PC-3 (cell line): ENCODE data around the gene ZIC2. TPM values are rescaled to one million over a fixed set of nuclear protein-coding genes. Genes with fewer than 3 reads are reported as not detected.

Source experiments
- ATAC-seq: fragments of 200-7000 bp; cut with Tn5 transposase; 2 replicates; pipeline ENCODE4 v1.9.1; 2020; ENCODE audit warnings: mild to moderate bottlenecking, moderate library complexity
- BruUV-seq: library from RNA; stranded (reverse); fragments of 400-500 nt; replicated peaks from 2 replicates; lab custom pipeline; 2021; lab: Mats Ljungman, UMichigan
- CTCF ChIA-PET: fragments of 300-600 bp; sonication (Branson Sonifier 250); formaldehyde crosslinking; loops from one replicate; lab custom pipeline; 2022; ENCODE audit warnings: antibody characterized with exemption; lab: Charles Lee
- POLR2A ChIA-PET: fragments of 300-600 bp; sonication (Branson Sonifier 250); formaldehyde crosslinking; loops from one replicate; lab custom pipeline; 2022; ENCODE audit warnings: antibody characterized with exemption; ENCODE audit not compliant: unreplicated experiment; lab: Charles Lee
- DNase-seq: peaks from one replicate; pipeline ENCODE4 v3.0.0-alpha.2; 2015
- H2AFZ ChIP-seq: fragments of 300-600 bp; sonication (generic); 2 replicates; pipeline ENCODE4 v1.6.0; 2016; ENCODE audit warnings: antibody characterized with exemption, low read length
- H3F3A ChIP-seq: fragments of 300-600 bp; sonication (generic); one replicate; pipeline ENCODE4 v1.6.0; 2017; ENCODE audit warnings: antibody characterized with exemption, low read length, control low read depth, mild to moderate bottlenecking; ENCODE audit not compliant: unreplicated experiment
- H3K27ac ChIP-seq: fragments of 300-600 bp; sonication (generic); 2 replicates; pipeline ENCODE4 v1.5.1; 2016; ENCODE audit warnings: mild to moderate bottlenecking, low read length
- H3K27me3 ChIP-seq: fragments of 300-600 bp; sonication (generic); 2 replicates; pipeline ENCODE4 v1.6.1; 2016; ENCODE audit warnings: low read length, mixed read lengths
- H3K36me3 ChIP-seq: fragments of 300-600 bp; sonication (generic); 2 replicates; pipeline ENCODE4 v1.6.1; 2016; ENCODE audit warnings: low read depth, mixed run types, low read length, mixed read lengths
- H3K4me1 ChIP-seq: fragments of 300-600 bp; sonication (generic); 2 replicates; pipeline ENCODE4 v1.5.1; 2016; ENCODE audit warnings: low read length; ENCODE audit not compliant: insufficient read depth
- H3K4me2 ChIP-seq: fragments of 300-600 bp; sonication (generic); 2 replicates; pipeline ENCODE4 v1.6.0; 2016; ENCODE audit warnings: low read length
- H3K4me3 ChIP-seq: fragments of 300-600 bp; sonication (generic); 2 replicates; pipeline ENCODE4 v1.5.1; 2016; ENCODE audit warnings: mild to moderate bottlenecking, low read length, mixed read lengths
- H3K79me2 ChIP-seq: fragments of 300-600 bp; sonication (generic); 2 replicates; pipeline ENCODE4 v1.6.1; 2017; ENCODE audit warnings: low read length, mixed read lengths
- H3K9ac ChIP-seq: fragments of 300-600 bp; sonication (generic); 2 replicates; pipeline ENCODE4 v1.6.0; 2016; ENCODE audit warnings: mild to moderate bottlenecking, low read length
- H3K9me2 ChIP-seq: fragments of 300-600 bp; sonication (generic); replicated peaks from 2 replicates; pipeline ENCODE4 v1.6.1; 2016; ENCODE audit warnings: mixed run types, low read length, mixed read lengths
- H3K9me3 ChIP-seq: fragments of 300-600 bp; sonication (generic); 2 replicates; pipeline ENCODE4 v1.6.1; 2016; ENCODE audit warnings: low read length, mixed read lengths
- H4K20me1 ChIP-seq: fragments of 300-600 bp; sonication (generic); 2 replicates; pipeline ENCODE4 v1.6.1; 2016; ENCODE audit warnings: low read length, mixed read lengths
- CTCF ChIP-seq: fragments of 300-600 bp; sonication (generic); conservative IDR thresholded peaks from 2 replicates; pipeline ENCODE4 v1.5.1; 2017; ENCODE audit warnings: antibody characterized with exemption, low read depth, mild to moderate bottlenecking, low read length
- EZH2 ChIP-seq: fragments of 300-600 bp; sonication (generic); IDR thresholded peaks from one replicate; pipeline ENCODE4 v1.6.1; 2017; ENCODE audit warnings: antibody characterized with exemption, mild to moderate bottlenecking, low read length; ENCODE audit not compliant: unreplicated experiment
- EZH2phosphoT487 ChIP-seq: fragments of 300-600 bp; sonication (generic); IDR thresholded peaks from 2 replicates; pipeline ENCODE4 v1.6.1; 2018; ENCODE audit warnings: mild to moderate bottlenecking, antibody characterized with exemption, low read length, borderline replicate concordance
- intact Hi-C: fragments of 100-400 bp; cut with micrococcal nuclease; formaldehyde crosslinking; loops from 2 replicates; pipeline ENCODE4 v1.9.0; 2023
- total RNA-seq: library from RNA; depleted of rRNA; stranded (reverse); fragments of >200 nt; gene quantifications from 2 replicates; pipeline ENCODE4 v1.2.3, GENCODE V29; 2014

ZIC2 gene
- total RNA-seq, 1 experiment from 2014 or later: not detected

DNA sequence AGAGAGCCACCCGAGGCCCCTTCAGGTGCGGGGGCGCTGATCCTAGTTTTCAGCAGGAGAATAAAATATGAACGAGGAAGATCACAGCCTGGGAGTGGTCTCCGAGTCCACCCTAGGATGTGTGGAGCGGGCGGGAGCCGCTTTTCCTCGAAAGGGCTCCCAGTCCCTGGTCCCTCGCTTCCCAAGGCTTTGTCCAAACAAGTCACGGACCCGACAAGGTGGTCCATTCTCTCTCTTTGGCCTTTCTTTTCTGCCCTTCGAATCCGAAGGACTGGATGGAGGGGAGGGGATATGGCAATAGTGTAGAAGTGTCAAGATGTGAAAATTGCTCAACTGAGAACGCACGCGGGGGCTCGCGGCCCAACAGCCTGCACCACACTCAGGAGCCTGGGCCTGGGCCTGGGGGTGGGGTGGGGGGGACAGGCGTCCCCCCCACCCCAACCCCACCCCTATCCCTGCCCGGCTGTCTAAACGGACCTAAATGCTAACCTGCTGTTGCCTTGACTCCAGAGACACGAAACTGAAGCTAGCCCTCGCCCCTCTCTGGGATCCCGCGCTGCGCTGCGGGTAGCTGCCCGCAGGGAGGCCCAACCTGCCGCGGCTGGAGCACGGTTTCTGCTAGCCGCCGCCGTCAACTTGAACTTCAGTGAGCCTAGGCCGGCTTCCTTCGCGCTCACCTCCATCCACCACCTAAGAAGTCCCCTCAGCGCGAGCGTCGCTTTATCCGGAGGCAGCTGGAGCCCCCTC, 7.1 kb downstream of the ZIC2 start:
- Histone ChIP-seq H4K20me1 (no peaks in the 10 kb centered on the region), H3K36me3 (no peaks in the 10 kb centered on the region), H2AFZ (no peak overlapping the region), H3K79me2 (no peaks in the 10 kb centered on the region), H3F3A (no peaks in the 10 kb centered on the region), H3K9ac (no peak overlapping the region), H3K9me3 (no peaks in the 10 kb centered on the region), H3K4me3 (no peak overlapping the region), H3K27ac (no peak overlapping the region), H3K4me1 (no peaks in the 10 kb centered on the region), H3K4me2 (no peak overlapping the region), H3K9me2 (no peaks in the 10 kb centered on the region), H3K27me3 (peaks cover 61% of the 10 kb centered on the region)
- no TSS peak for BruUV-seq
- ATAC-seq (no peak), DNase-seq (no peak)
- CTCF ChIA-PET: interaction anchor here (0.6 kb wide), 1 partner anchor 24 kb away, joined by 4 read pairs; no protein-coding TSS in a partner anchor
- TF ChIP-seq EZH2phosphoT487 (no peak), EZH2 (no peak), CTCF (no peak)
- POLR2A ChIA-PET: no interaction called here
- intact Hi-C loops: no loop called here

- Histone ChIP-seq H3K27me3 (peaks cover 61% of the 10 kb centered on the region), H2AFZ (no peak overlapping the region), H3K9me3 (no peaks in the 10 kb centered on the region), H3K4me3 (no peak overlapping the region), H4K20me1 (no peaks in the 10 kb centered on the region), H3F3A (no peaks in the 10 kb centered on the region), H3K4me2 (no peak overlapping the region), H3K27ac (no peak overlapping the region), H3K4me1 (no peaks in the 10 kb centered on the region), H3K9me2 (no peaks in the 10 kb centered on the region), H3K36me3 (no peaks in the 10 kb centered on the region), H3K9ac (no peak overlapping the region), H3K79me2 (no peaks in the 10 kb centered on the region)
- ChIA-PET CTCF (interaction anchor here (0.6 kb wide), 1 partner anchor 23 kb away, joined by 4 read pairs; no protein-coding TSS in a partner anchor), POLR2A (no interaction called here)
- DNase-seq (no peak), ATAC-seq (no peak)
- BruUV-seq: no TSS peak
- intact Hi-C loops: no loop called here
- TF ChIP-seq EZH2 (no peak), CTCF (no peak), EZH2phosphoT487 (no peak)
These were observed 7.9 kb downstream of the ZIC2 start for GRCh38 chr13:99989276-99990125.
